Measurements from ENCODE around the gene FKBP1C.
"Not testable (repeated sequence)": the region's sequence is repeated elsewhere in the genome, so short reads cannot be mapped to it uniquely, and the experiment has no call there.

FKBP1C gene

DNA sequence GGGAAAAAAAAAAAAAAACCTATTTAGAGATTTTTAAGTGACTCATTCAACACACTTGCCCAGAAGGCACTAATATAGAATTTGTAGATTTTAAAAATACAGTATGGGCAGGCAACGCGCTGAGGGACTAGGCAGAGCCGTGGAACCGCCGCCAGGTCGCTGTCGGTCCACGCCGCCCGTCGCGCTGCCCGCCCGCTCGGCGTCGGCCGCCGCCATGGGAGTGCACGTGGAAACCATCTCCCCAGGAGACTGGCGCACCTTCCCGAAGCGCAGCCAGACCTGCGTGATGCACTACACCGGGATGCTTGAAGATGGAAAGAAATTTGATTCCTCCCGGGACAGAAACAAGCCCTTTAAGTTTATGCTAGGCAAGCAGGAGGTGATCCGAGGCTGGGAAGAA, at the start of gene FKBP1C:
FKBP1C (plus strand) TSS at position 127 of the 400 bp plus-strand sequence.
- not testable (repeated sequence) for H3K27ac ChIP-seq; H3K4me3 ChIP-seq (ENCODE audit: low read depth in 1 of 2, low read length in 1 of 2); H3K27me3 ChIP-seq; H3K36me3 ChIP-seq; H3K9me3 ChIP-seq; H3K4me1 ChIP-seq (ENCODE audit: control insufficient read depth in 1 of 2, insufficient read depth in 1 of 2, low read depth in 1 of 2, low read length in 1 of 2)

DNA sequence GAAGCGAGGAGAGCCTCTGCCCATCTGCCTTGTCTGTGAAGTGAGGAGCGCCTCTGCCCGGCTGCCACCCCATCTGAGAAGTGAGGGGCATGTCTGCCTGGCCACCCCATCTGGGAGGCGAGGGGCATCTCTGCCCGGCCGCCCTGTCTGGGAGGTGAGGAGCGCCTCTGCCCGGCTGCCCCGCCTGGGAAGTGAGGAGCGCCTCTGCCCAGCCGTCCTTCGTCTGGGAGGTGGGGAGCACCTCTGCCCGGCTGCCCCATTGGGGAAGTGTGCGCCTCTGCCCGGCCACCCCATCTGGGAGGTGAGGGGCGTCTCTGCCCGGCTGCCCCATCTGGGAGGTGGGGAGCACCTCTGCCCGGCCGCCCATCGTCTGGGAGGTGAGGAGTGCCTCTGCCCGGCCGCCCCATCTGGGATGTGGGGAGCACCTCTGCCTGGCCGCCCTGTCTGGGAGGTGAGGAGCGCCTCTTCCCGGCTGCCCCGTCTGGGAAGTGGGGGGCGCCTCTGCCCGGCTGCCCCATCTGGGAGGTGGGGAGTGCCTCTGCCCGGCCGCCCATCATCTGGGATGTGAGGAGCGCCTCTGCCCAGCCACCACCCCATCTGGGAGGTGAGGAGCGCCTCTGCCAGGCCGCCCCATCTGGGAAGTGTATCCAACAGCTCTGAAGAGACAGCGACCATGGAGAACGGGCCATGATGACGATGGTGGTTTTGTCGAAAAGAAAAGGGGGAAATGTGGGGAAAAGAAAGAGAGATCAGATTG, 47.0 kb upstream of the FKBP1C start:
- not testable (repeated sequence) for H3K4me1 ChIP-seq (ENCODE audit: control insufficient read depth in 1 of 2, insufficient read depth in 1 of 2, low read depth in 1 of 2, low read length in 1 of 2); H3K27ac ChIP-seq; H3K4me3 ChIP-seq (ENCODE audit: low read depth in 1 of 2, low read length in 1 of 2); H3K27me3 ChIP-seq; H3K36me3 ChIP-seq; H3K9me3 ChIP-seq

DNA sequence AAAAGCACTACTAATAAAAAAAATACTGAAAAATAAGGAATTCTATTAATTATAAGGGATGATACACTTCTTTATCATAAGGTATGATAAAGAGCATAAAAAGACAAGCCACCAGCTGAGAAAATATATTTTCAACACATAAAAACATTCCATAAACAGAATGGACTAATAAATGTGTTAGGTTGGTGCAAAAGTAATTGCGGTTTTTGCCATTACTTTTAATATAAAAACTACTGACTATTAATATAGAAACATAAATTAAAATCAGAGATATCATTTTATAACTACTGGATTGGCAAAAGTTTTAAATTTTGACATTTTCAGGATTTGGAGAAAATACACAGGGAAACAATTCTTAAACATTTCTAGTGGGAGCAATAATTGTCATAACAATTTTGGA, 37.1 kb upstream of the FKBP1C start:
- no peaks in the 10 kb centered on the region for H3K9me3 ChIP-seq
- H3K4me1 ChIP-seq (ENCODE audit: control insufficient read depth in 1 of 2, insufficient read depth in 1 of 2, low read depth in 1 of 2, low read length in 1 of 2): no peaks in the 10 kb centered on the region
- H3K4me3 ChIP-seq (ENCODE audit: low read depth in 1 of 2, low read length in 1 of 2): no peak overlapping the region
- H3K27me3 ChIP-seq: no peaks in the 10 kb centered on the region
- TF ChIP-seq, protein P1, sequence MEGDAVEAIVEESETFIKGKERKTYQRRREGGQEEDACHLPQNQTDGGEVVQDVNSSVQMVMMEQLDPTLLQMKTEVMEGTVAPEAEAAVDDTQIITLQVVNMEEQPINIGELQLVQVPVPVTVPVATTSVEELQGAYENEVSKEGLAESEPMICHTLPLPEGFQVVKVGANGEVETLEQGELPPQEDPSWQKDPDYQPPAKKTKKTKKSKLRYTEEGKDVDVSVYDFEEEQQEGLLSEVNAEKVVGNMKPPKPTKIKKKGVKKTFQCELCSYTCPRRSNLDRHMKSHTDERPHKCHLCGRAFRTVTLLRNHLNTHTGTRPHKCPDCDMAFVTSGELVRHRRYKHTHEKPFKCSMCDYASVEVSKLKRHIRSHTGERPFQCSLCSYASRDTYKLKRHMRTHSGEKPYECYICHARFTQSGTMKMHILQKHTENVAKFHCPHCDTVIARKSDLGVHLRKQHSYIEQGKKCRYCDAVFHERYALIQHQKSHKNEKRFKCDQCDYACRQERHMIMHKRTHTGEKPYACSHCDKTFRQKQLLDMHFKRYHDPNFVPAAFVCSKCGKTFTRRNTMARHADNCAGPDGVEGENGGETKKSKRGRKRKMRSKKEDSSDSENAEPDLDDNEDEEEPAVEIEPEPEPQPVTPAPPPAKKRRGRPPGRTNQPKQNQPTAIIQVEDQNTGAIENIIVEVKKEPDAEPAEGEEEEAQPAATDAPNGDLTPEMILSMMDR (IDR thresholded peaks at IDR 0.05): no peak
- no peaks in the 10 kb centered on the region for H3K36me3 ChIP-seq
- no peak overlapping the region for H3K27ac ChIP-seq

DNA sequence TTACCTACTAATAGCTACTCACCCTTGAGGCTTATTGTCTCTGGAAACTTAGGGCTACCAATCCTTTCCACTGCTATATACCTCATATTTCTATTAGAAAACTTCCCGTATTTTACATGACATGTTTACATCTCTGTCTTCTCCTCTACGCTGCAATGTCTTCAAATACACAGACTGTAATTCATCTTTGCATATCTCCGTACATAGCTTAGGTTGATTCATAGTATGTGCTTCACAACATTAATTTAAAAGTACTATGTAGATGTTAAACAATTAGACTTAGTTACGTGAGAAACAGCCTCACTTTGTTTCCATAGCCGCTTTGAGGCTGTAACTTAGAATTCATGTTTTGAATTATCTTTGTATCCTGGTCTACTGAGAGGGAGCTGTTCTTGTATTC, 35.1 kb upstream of the FKBP1C start:
- Histone ChIP-seq H3K4me1 (ENCODE audit: control insufficient read depth in 1 of 2, insufficient read depth in 1 of 2, low read depth in 1 of 2, low read length in 1 of 2) (no peaks in the 10 kb centered on the region), H3K4me3 (ENCODE audit: low read depth in 1 of 2, low read length in 1 of 2) (no peak overlapping the region), H3K27ac (no peak overlapping the region), H3K36me3 (no peaks in the 10 kb centered on the region), H3K27me3 (no peaks in the 10 kb centered on the region), H3K9me3 (no peaks in the 10 kb centered on the region)
- TF ChIP-seq, protein P1 (IDR thresholded peaks at IDR 0.05): no peak

DNA sequence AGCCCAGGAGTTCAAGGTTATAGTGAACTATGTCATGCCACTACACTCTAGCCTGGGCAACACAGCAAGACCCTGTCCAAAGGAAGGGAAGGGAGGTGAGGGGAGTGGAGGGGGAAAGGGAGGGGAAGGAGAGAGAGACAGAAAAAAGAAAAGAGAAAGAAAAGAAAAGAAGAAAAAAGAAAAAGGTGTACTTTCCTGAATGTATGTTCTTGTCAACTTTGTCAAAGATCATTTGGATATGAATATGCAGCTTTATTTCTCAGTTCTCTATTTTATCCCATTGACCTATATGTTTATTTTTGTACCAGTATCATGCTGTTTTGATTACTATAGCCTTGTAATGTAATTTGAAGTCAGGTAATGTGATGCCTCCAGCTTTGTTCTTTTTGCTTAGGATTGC, 30.9 kb upstream of the FKBP1C start:
- no peaks in the 10 kb centered on the region for H3K4me1 ChIP-seq (ENCODE audit: control insufficient read depth in 1 of 2, insufficient read depth in 1 of 2, low read depth in 1 of 2, low read length in 1 of 2)
- no peak overlapping the region for H3K4me3 ChIP-seq (ENCODE audit: low read depth in 1 of 2, low read length in 1 of 2)
- no peaks in the 10 kb centered on the region for H3K27me3 ChIP-seq
- H3K27ac ChIP-seq: no peak overlapping the region
- no peaks in the 10 kb centered on the region for H3K36me3 ChIP-seq
- H3K9me3 ChIP-seq: no peaks in the 10 kb centered on the region
- TF ChIP-seq, protein P1 (IDR thresholded peaks at IDR 0.05): no peak

DNA sequence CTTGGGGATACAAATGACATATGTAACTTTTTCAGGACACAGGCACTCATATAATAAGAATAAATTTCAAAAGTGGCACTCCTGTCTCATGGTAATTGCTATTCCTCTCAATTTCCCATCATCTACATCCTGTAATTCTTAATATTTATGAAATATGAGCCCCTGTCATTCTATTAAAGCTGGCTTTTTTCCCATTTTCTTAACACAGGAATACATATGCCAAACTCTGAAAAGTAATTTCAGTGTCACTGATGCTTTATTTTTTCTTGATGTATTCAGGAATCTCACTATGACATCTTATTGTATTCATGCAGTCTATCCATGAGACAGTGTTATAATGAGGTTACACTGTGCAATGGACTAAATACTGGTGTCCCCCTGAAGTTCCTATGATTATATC, 24.3 kb upstream of the FKBP1C start:
- Histone ChIP-seq H3K36me3 (no peaks in the 10 kb centered on the region), H3K27me3 (no peaks in the 10 kb centered on the region), H3K4me3 (ENCODE audit: low read depth in 1 of 2, low read length in 1 of 2) (no peak overlapping the region), H3K27ac (no peak overlapping the region), H3K4me1 (ENCODE audit: control insufficient read depth in 1 of 2, insufficient read depth in 1 of 2, low read depth in 1 of 2, low read length in 1 of 2) (no peaks in the 10 kb centered on the region), H3K9me3 (no peaks in the 10 kb centered on the region)
- TF ChIP-seq, protein P1 (IDR thresholded peaks at IDR 0.05): no peak

All from neutrophil (primary cell).